Activated naive CD8-positive, alpha-beta T cell treated with anti-CD3 and anti-CD28 coated beads, Interleukin-2, amount 50 U/mL, for 16 hours (primary cell): ENCODE data around the gene CPED1.
"Not testable (repeated sequence)": the region's sequence is repeated elsewhere in the genome, so short reads cannot be mapped to it uniquely, and the experiment has no call there.

Source experiments
- DNase-seq: peaks from one replicate; pipeline ENCODE4 v3.0.0-alpha.2; 2020; ENCODE audit warnings: low read depth, low spot score

CPED1 gene

GRCh38 chr7:120996333-120996987 is 7.9 kb downstream of the CPED1 start:
- DNase-seq = no peak

- no peak for DNase-seq
Measured at GRCh38 chr7:120996988-120997345, 8.5 kb downstream of the CPED1 start.

GRCh38 chr7:120997882-120998474 is 9.5 kb downstream of the CPED1 start:
- DNase-seq = no peak

GRCh38 chr7:120998520-120998919 is 10.0 kb downstream of the CPED1 start:
- no peak for DNase-seq

- no peak for DNase-seq
Measured at GRCh38 chr7:120998996-120999565, 10.6 kb downstream of the CPED1 start.

GRCh38 chr7:121000081-121000983 is 11.8 kb downstream of the CPED1 start:
- DNase-seq = no peak

- DNase-seq = no peak
Measured at GRCh38 chr7:121001234-121001906, 12.9 kb downstream of the CPED1 start.

GRCh38 chr7:121002048-121002756 is 13.7 kb downstream of the CPED1 start:
- DNase-seq = no peak

- no peak for DNase-seq
Measured at GRCh38 chr7:121002757-121003200, 14.3 kb downstream of the CPED1 start.

GRCh38 chr7:121003986-121004685 is 15.6 kb downstream of the CPED1 start:
- DNase-seq = no peak

GRCh38 chr7:121005058-121005457 is 16.5 kb downstream of the CPED1 start:
- DNase-seq = not testable (repeated sequence)

GRCh38 chr7:121005996-121006584 is 17.6 kb downstream of the CPED1 start:
- DNase-seq = no peak

- DNase-seq = no peak
Measured at GRCh38 chr7:121006711-121007315, 18.3 kb downstream of the CPED1 start.

GRCh38 chr7:121008816-121009215 is 20.3 kb downstream of the CPED1 start:
- DNase-seq = no peak

GRCh38 chr7:121011401-121011800 is 22.9 kb downstream of the CPED1 start:
- no peak for DNase-seq

GRCh38 chr7:121012170-121012874 is 23.8 kb downstream of the CPED1 start:
- no peak for DNase-seq

GRCh38 chr7:121012919-121013318 is 24.4 kb downstream of the CPED1 start:
- no peak for DNase-seq

- DNase-seq = no peak
Measured at GRCh38 chr7:121015560-121015959, 27.0 kb downstream of the CPED1 start.

GRCh38 chr7:121016966-121017365 is 28.5 kb downstream of the CPED1 start:
- DNase-seq = no peak
